Nephron progenitor cell (in vitro differentiated cells): Measurements from ENCODE around the gene TIMP3.

Experiments used
- DNase-seq: peaks from one replicate; pipeline ENCODE4 v3.0.0; 2021
- H3K27ac Mint-ChIP-seq: 2 replicates; pipeline ENCODE4 v1.8.0; 2021; ENCODE audit warnings: mild to moderate bottlenecking, moderate library complexity, mixed read lengths
- H3K27me3 Mint-ChIP-seq: 2 replicates; pipeline ENCODE4 v1.8.0; 2021; ENCODE audit warnings: mild to moderate bottlenecking, low read depth, mixed read lengths; ENCODE audit not compliant: poor library complexity
- H3K36me3 Mint-ChIP-seq: 2 replicates; pipeline ENCODE4 v1.8.0; 2021; ENCODE audit warnings: low read depth, mixed read lengths
- H3K4me1 Mint-ChIP-seq: 2 replicates; pipeline ENCODE4 v1.8.0; 2021; ENCODE audit warnings: mixed read lengths
- H3K4me3 Mint-ChIP-seq: 2 replicates; pipeline ENCODE4 v1.8.0; 2021; ENCODE audit warnings: mild to moderate bottlenecking, moderate library complexity, mixed read lengths
- H3K9me3 Mint-ChIP-seq: 2 replicates; pipeline ENCODE4 v1.8.0; 2021; ENCODE audit warnings: mild to moderate bottlenecking, moderate library complexity, mixed read lengths
- TF ChIP-seq, protein P1 (sequence below): fragments of 200-600 bp; sonication (generic); IDR thresholded peaks from 2 replicates; pipeline ENCODE4 v1.5.0; 2021; ENCODE audit warnings: antibody characterized with exemption

The TIMP3 gene

DNA sequence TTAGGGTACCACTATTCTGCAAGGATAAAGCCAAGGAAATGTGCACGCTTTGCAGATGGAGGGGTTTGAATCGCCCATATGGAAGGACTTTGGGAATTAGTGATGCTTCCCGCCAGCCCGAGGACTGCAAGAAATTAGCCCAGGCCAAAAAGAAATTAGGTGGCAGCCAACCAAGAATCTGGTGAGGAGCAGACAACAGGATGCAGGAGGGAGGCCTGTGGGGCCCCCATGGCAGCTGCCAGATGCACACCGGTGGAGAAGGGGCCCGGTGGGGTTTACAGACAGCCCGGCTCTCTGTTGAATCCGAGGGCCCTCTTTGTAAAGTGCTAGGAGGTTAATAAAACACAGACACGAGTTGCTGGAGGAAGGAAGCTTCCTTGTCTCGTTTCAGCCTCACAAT is 73.5 kb downstream of the TIMP3 start:
- DNase-seq, result no peak
- Mint-ChIP-seq H3K36me3 (no peaks in the 10 kb centered on the region), H3K9me3 (no peaks in the 10 kb centered on the region), H3K27me3 (peaks cover 11% of the 10 kb centered on the region), H3K27ac (no peak overlapping the region), H3K4me3 (no peak overlapping the region), H3K4me1 (peaks cover 13% of the 10 kb centered on the region)
- TF ChIP-seq, protein P1, sequence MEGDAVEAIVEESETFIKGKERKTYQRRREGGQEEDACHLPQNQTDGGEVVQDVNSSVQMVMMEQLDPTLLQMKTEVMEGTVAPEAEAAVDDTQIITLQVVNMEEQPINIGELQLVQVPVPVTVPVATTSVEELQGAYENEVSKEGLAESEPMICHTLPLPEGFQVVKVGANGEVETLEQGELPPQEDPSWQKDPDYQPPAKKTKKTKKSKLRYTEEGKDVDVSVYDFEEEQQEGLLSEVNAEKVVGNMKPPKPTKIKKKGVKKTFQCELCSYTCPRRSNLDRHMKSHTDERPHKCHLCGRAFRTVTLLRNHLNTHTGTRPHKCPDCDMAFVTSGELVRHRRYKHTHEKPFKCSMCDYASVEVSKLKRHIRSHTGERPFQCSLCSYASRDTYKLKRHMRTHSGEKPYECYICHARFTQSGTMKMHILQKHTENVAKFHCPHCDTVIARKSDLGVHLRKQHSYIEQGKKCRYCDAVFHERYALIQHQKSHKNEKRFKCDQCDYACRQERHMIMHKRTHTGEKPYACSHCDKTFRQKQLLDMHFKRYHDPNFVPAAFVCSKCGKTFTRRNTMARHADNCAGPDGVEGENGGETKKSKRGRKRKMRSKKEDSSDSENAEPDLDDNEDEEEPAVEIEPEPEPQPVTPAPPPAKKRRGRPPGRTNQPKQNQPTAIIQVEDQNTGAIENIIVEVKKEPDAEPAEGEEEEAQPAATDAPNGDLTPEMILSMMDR, result no peak

GRCh38 chr22:32876516-32876915 is 75.0 kb downstream of the TIMP3 start:
- Mint-ChIP-seq H3K36me3 (no peaks in the 10 kb centered on the region), H3K4me3 (no peak overlapping the region), H3K9me3 (no peaks in the 10 kb centered on the region), H3K27ac (no peak overlapping the region), H3K27me3 (peaks cover 8% of the 10 kb centered on the region), H3K4me1 (peaks cover 28% of the 10 kb centered on the region)
- TF ChIP-seq, protein P1, result no peak
- no peak for DNase-seq

GRCh38 chr22:32877196-32877595 is 75.7 kb downstream of the TIMP3 start:
- no peak overlapping the region for H3K27ac Mint-ChIP-seq
- H3K4me1 Mint-ChIP-seq, result peaks cover 35% of the 10 kb centered on the region
- H3K4me3 Mint-ChIP-seq, result no peak overlapping the region
- no peak for DNase-seq
- H3K36me3 Mint-ChIP-seq, result no peaks in the 10 kb centered on the region
- no peaks in the 10 kb centered on the region for H3K9me3 Mint-ChIP-seq
- TF ChIP-seq, protein P1, result no peak
- H3K27me3 Mint-ChIP-seq, result peaks cover 8% of the 10 kb centered on the region

GRCh38 chr22:32879550-32879949 is 78.0 kb downstream of the TIMP3 start:
- no peak for DNase-seq
- H3K27me3 Mint-ChIP-seq, result peaks cover 8% of the 10 kb centered on the region
- no peak overlapping the region for H3K4me3 Mint-ChIP-seq

GRCh38 chr22:32880061-32880460 is 78.6 kb downstream of the TIMP3 start:
- TF ChIP-seq, protein P1, result no peak
- Mint-ChIP-seq H3K4me3 (no peak overlapping the region), H3K27ac (peak overlapping the region; percentile 55), H3K27me3 (peaks cover 8% of the 10 kb centered on the region), H3K36me3 (no peaks in the 10 kb centered on the region), H3K9me3 (no peaks in the 10 kb centered on the region), H3K4me1 (peaks cover 50% of the 10 kb centered on the region)
- DNase-seq, result no peak

More at GRCh38 chr22:32879550-32879949, 78.0 kb downstream of the TIMP3 start:
- Mint-ChIP-seq H3K4me1 (peaks cover 50% of the 10 kb centered on the region), H3K36me3 (no peaks in the 10 kb centered on the region), H3K27ac (no peak overlapping the region), H3K9me3 (no peaks in the 10 kb centered on the region)
- TF ChIP-seq, protein P1, result no peak

GRCh38 chr22:32880505-32880892 is 79.0 kb downstream of the TIMP3 start:
- Mint-ChIP-seq H3K36me3 (no peaks in the 10 kb centered on the region), H3K4me3 (no peak overlapping the region), H3K27ac (peak overlapping the region; percentile 88), H3K27me3 (peaks cover 8% of the 10 kb centered on the region), H3K9me3 (no peaks in the 10 kb centered on the region), H3K4me1 (peaks cover 47% of the 10 kb centered on the region)
- no peak for DNase-seq
- TF ChIP-seq, protein P1, result no peak
